GM12872 (cell line): ENCODE data around the gene FAR2.

Source experiments
- TF ChIP-seq, protein P1 (sequence below): IDR thresholded peaks from 3 replicates; pipeline ENCODE4 v1.5.1; 2011; ENCODE audit warnings: low read depth, mild to moderate bottlenecking, low read length, moderate library complexity; ENCODE audit not compliant: insufficient read depth

FAR2 gene

DNA sequence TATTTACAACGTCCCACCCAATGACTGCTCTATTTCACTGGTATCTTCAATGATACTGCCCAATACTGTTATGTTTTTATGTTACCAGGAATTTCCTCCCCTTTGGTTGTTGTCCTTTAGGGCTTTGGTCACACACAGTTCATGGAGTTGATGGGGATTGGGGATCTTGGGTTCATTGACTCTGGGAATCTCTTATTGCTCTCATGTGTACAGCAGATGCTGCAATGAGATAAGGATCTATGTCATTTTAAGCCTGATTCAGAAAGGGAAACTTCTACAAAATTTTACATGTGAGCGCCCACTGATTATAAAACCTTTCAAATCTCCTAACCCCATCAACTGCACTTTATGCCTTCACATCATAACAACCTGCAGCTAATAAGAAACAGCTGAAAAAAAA lies 67.2 kb downstream of the FAR2 start:
- TF ChIP-seq, protein P1, sequence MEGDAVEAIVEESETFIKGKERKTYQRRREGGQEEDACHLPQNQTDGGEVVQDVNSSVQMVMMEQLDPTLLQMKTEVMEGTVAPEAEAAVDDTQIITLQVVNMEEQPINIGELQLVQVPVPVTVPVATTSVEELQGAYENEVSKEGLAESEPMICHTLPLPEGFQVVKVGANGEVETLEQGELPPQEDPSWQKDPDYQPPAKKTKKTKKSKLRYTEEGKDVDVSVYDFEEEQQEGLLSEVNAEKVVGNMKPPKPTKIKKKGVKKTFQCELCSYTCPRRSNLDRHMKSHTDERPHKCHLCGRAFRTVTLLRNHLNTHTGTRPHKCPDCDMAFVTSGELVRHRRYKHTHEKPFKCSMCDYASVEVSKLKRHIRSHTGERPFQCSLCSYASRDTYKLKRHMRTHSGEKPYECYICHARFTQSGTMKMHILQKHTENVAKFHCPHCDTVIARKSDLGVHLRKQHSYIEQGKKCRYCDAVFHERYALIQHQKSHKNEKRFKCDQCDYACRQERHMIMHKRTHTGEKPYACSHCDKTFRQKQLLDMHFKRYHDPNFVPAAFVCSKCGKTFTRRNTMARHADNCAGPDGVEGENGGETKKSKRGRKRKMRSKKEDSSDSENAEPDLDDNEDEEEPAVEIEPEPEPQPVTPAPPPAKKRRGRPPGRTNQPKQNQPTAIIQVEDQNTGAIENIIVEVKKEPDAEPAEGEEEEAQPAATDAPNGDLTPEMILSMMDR: no peak

DNA sequence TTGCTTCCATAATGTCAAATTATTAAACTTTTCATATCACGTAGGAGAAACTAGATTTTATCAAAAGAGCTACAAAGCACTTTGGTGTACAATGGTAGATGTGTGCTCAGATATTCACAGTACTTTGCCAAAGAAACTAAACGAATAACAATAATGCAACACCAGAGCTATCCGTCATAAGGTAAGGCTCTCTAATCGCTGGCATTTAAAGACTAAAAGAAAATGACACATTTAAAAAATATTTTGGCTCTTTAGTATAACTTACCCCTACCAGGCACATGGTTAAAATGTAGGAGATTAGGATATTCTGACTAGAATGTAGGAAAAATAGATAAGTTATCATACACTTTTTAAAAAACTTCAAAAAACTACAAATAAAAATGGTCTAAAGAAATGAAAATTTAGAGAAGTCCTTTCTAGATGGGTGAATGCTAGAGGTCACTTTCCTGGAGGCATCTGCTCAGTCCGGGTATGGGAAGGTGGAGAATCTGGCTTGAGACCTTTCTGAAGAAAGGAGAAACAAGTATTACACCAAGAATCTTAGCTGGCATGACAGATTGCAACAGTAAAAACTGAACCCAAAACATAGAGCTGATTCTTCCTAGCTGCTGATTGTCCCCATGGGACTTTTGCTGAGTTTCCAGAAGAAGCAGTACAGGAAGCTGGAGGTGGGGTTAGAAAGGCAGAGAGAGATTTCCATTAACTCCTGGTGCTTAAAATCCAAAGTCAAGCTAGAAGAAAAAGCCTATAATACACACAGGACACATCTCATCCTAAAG lies 67.9 kb downstream of the FAR2 start:
- TF ChIP-seq, protein P1: no peak

DNA sequence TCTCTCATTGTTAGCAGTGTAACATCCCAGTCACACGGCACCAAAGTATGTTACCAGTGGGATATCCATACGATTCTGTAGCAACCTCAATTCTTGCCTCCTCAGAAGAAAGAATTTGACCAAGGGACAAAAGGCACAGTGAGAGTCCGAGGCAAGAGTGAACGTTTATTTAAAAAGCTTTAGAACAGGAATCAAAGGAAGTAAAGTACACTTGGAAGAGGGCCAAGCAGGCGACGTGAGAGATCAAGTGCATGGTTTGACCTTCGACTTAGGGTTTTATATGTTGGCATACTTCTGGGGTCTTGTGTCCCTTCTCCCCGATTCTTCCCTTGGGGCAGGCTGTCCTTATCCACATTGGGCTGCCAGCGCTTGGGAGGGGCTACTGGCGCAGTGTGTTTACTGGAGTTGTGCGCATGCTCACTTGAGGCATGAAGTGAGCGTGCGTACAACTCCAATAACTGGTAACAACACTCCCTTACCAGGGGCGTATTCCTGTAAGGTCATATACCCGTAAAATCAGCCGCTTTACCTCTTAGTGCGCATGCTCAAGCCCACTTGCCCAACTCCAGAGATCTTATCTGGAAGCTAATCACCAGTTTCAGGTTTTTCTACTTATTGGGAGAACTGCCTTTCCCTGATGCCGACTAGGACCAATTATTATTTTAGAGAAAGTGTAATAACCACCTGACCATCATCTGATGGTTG lies 71.7 kb downstream of the FAR2 start:
- TF ChIP-seq, protein P1: no peak

DNA sequence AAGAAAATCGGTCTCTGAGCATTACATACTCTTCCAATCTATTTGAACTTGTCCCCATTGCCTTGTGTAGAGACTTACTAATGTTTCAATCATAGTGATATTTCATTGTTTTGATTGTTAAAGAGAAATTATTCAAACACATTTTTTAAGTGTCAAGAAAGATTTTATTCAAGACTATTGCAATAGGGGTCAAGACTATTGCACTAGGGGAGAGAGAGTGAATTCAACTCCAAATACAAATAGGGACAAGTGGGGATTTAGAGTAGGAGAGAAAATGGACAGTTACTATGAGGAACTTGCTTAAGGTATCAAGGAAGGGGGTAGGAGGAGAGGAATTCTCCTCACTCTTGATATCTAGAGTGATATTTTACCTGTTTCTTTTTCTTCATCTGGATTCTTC lies 73.1 kb downstream of the FAR2 start:
- TF ChIP-seq, protein P1: no peak

DNA sequence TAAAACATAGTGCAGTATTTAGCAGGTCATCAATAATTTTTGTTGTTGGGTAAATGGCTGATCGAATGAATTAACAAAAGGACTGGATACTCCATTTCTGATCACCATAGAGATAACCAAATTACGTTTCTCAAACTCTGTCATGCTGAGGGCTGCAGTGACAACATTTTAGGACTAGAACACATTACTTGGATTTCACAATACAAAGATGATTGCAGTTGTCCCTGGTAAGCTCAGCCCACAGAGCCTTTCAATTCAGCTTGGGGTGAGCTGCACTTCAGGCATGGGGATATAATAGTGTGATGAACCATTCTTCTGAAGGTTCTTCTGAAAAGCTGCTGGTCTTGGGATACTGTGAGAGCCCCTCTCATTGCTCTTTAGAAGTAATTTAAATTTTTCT lies 74.3 kb downstream of the FAR2 start:
- TF ChIP-seq, protein P1: no peak

DNA sequence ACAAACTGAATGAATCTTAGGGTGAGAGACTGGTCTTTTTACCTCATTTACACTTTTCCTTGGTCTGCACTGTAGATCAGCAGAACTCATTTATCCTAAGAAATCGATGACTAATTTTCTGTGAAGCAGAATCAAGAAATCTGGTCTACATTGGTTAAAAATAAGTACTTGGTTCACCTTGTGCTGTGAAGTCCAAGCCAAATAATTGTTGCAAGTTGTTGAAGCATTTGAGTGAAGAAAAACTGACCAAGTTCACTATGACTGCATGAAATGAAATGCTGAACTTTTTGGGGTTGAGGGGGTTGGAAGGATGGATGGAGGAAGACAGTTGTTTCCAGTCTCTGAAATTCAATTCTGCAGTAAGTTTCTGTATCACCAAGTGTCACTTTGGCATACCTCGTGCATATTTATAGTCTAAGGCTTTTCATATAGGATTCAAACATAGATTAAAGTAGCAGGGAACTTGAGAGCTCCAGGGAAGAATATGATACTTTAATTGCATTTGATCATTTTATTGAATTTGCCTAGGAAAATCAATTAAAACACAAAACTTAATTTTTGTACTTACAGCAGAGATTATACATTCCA lies 75.0 kb downstream of the FAR2 start:
- TF ChIP-seq, protein P1: no peak

DNA sequence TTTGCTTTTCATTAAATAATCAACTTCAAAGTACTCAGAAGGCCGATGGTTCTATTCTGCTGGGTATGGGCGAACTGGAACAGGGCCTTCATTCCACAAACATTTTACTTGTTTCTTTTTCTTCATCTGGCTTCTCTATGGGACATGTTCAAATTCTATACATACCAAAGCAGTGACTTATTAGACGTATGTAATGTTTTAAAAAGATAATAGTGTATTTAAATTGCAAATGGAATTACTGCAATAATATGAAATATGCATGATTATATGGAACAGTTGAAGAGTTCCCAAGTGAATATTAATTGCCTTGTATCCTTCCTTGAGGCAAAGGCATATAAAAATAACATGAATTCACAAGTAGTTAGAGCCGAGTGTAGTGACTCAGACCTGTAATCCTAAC lies 75.5 kb downstream of the FAR2 start:
- TF ChIP-seq, protein P1: no peak
